ENCODE measurements around the gene LSM8.
"Not testable (repeated sequence)": the region's sequence is repeated elsewhere in the genome, so short reads cannot be mapped to it uniquely, and the experiment has no call there.

The LSM8 gene

GRCh38 chr7:118183786-118184564 lies at the start of gene LSM8:
Gene LSM8, plus strand, starts transcription at chr7:118184164. Its CDS starts 60 bp downstream, at chr7:118184224.
- DNase-seq (ENCODE audit: low spot score), result peak; percentile 97

- not testable (repeated sequence) for DNase-seq (ENCODE audit: low spot score)
Observed at GRCh38 chr7:118134420-118134819, 49.5 kb upstream of the LSM8 start.

GRCh38 chr7:118140468-118140867 lies 43.5 kb upstream of the LSM8 start:
- no peak for DNase-seq (ENCODE audit: low spot score)

- DNase-seq (ENCODE audit: low spot score), result no peak
Observed at GRCh38 chr7:118142012-118142411, 42.0 kb upstream of the LSM8 start.

- no peak for DNase-seq (ENCODE audit: low spot score)
Observed at GRCh38 chr7:118148930-118149329, 35.0 kb upstream of the LSM8 start.

GRCh38 chr7:118149394-118149793 lies 34.6 kb upstream of the LSM8 start:
- DNase-seq (ENCODE audit: low spot score), result no peak

- DNase-seq (ENCODE audit: low spot score), result no peak
Observed at GRCh38 chr7:118151671-118152070, 32.3 kb upstream of the LSM8 start.

GRCh38 chr7:118152149-118152548 lies 31.8 kb upstream of the LSM8 start:
- no peak for DNase-seq (ENCODE audit: low spot score)

- DNase-seq (ENCODE audit: low spot score), result no peak
Observed at GRCh38 chr7:118152654-118153053, 31.3 kb upstream of the LSM8 start.

GRCh38 chr7:118153551-118154177 lies 30.3 kb upstream of the LSM8 start:
- peak; percentile 37 for DNase-seq (ENCODE audit: low spot score)

- DNase-seq (ENCODE audit: low spot score), result no peak
Observed at GRCh38 chr7:118158766-118159165, 25.2 kb upstream of the LSM8 start.

GRCh38 chr7:118169146-118169545 lies 14.8 kb upstream of the LSM8 start:
- DNase-seq (ENCODE audit: low spot score), result no peak

GRCh38 chr7:118175740-118176139 lies 8.2 kb upstream of the LSM8 start:
- DNase-seq (ENCODE audit: low spot score), result no peak

- DNase-seq (ENCODE audit: low spot score), result no peak
Observed at GRCh38 chr7:118179191-118179590, 4.8 kb upstream of the LSM8 start.

- no peak for DNase-seq (ENCODE audit: low spot score)
Observed at GRCh38 chr7:118182593-118183427, 1.2 kb upstream of the LSM8 start.

GRCh38 chr7:118183428-118183785 lies 557 bp upstream of the LSM8 start:
- DNase-seq (ENCODE audit: low spot score), result no peak

GRCh38 chr7:118184565-118184940 lies 589 bp downstream of the LSM8 start:
- DNase-seq (ENCODE audit: low spot score), result peak; percentile 40

- DNase-seq (ENCODE audit: low spot score), result peak; percentile 19
Observed at GRCh38 chr7:118185163-118185860, 1.3 kb downstream of the LSM8 start.

- DNase-seq (ENCODE audit: low spot score), result peak; percentile 22
Observed at GRCh38 chr7:118186501-118186900, 2.5 kb downstream of the LSM8 start.

- no peak for DNase-seq (ENCODE audit: low spot score)
Observed at GRCh38 chr7:118194571-118194970, 10.6 kb downstream of the LSM8 start.

- DNase-seq (ENCODE audit: low spot score), result peak; percentile 78
Observed at GRCh38 chr7:118195837-118196474, 12.0 kb downstream of the LSM8 start.

- no peak for DNase-seq (ENCODE audit: low spot score)
Observed at GRCh38 chr7:118202061-118202460, 18.1 kb downstream of the LSM8 start.

All from hematopoietic multipotent progenitor cell treated with erythropoietin and hydrocortisone succinate and interleukin-3 and kit ligand, for 17 days (in vitro differentiated cells).